CD4-positive, alpha-beta T cell treated with Interleukin-15 for 1 hour (primary cell): ENCODE measurements around the gene BATF3.
"Not testable (repeated sequence)": the region's sequence is repeated elsewhere in the genome, so short reads cannot be mapped to it uniquely, and the experiment has no call there.

Source experiments
- DNase-seq: peaks from one replicate; pipeline ENCODE4 v3.0.0-alpha.2; 2020

BATF3 gene

DNA sequence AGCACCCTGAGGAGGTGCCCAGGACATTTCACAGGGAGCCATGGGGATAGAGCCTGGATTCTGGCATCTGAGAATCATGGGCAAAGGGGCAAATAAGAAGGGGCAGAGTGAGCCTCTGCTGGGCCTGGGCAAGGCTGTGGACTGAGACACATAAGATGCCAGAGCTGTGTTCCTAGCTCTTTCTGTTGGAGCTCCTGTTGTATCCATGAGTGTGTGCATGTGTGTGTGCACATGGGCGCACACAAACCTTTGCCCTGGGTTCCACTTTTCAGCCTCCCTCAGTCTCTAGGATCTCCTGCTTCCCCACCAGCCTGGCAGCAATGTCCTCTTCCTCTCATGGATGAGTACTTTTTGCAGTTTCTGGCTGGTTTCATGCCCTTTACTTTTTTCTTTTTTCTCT, 47.0 kb downstream of the BATF3 start:
- no peak for DNase-seq

DNA sequence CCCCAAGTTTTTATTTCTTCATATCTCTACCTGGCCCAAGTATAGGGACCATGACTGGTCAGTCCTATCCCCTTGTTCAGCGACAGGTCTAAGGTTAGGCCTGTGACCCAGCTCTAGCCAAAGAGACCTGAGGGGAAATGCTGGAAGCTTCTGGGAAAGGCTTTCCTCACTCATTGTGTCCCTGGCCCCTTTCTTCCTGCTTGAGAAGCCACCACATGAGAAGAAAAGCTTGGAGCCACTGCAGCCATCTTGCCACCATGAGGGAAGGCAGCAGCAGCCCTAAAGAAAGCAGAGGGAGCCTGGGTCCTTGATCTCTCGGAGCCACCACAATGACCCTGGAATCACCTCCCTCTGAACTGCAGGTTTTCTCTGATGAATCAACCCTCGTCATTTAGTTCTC, 47.7 kb downstream of the BATF3 start:
- DNase-seq: no peak

DNA sequence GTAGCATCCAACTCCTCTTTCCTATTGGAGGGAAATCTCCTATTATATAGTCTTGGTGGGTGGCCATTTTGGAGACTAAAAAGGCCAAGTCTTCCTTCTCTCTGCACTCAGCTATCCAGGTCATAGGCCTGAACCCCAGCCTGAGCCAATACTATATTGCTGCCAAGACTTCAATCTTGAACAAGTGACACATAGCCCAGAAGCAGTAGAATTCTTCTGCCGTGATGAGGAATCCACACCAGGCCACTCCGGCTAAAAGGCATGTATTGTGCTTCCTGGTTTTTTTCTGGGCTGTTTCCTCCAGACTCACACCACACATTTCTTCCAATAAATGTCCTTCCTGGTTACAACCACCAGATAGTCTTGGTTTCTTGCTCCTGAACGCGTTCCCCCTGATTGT, 48.1 kb downstream of the BATF3 start:
- DNase-seq: no peak

DNA sequence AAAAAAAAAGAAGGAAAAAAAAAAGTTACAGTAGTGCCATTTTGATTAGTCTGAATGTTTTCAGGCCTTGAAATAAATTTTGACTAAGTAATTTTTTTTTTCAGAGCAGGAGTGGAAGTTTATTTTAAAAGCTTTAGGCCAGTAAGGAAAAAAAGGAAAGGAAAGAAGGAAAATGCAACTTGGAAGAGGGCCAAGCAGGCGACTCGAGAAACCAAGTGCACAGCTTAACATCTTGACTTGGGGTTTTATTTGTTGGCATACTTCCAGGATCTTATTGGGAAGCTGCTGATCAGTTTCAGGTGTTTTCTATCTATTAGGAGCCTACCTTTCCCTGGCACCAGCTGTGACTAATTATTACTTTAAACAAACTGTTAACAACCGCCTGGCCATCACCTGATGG, 49.4 kb downstream of the BATF3 start:
- no peak for DNase-seq

DNA sequence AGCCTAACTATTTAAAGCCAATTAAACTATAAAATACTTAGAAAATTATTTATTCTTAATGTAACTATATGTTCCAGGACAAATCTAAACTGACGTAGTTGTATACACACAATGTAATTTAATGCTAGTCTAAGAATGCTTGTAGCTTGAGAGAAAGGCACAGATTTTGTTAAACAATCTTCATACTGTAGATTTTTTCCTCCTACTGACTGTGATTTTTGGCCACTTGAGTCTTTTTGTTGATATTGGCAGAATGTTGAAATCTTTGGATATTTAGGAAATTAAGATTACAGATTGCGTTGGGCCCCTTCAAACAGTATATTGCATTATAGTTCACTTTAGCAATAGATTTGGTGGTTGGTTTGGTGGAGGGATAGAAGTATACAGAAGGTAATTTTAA, 50.6 kb downstream of the BATF3 start:
- no peak for DNase-seq

DNA sequence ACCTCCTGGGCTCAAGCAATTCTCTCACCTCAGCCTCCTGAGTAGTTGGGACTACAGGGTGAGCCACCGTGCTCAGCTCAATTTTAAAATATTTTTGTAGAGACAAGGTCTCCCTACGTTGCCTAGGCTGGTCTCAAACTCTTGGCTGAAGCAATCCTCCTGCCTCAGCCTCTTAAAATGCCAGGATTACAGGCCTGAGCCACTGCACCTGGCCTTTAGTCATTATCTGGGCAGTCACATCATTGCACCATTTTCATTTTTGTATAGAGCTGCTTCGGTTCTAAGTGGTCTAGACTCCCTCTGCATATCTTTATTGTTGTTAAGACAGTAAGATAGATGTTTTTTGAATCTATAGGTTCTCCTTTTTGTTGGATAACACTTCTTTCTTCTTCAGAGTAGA, 51.2 kb downstream of the BATF3 start:
- no peak for DNase-seq

DNA sequence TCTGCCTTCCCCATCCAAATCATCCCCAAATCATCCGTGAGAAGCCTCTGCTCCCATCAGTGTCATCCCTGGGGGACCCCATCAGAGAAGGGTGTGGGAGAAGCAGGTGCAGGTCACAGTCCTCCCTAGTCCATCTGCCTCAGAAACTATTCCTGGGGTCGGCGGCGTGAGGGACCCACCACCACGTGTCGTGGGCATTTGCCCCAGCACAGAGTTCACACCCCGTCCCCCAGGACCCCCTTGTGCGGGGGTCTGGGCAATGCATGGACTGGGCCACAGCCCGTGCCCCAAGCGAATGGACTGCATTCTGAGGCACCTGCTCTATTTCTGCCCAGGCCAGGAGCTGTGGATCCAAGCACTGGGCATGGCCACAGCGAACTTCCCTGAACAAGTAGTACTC, 52.6 kb downstream of the BATF3 start:
- DNase-seq: no peak

DNA sequence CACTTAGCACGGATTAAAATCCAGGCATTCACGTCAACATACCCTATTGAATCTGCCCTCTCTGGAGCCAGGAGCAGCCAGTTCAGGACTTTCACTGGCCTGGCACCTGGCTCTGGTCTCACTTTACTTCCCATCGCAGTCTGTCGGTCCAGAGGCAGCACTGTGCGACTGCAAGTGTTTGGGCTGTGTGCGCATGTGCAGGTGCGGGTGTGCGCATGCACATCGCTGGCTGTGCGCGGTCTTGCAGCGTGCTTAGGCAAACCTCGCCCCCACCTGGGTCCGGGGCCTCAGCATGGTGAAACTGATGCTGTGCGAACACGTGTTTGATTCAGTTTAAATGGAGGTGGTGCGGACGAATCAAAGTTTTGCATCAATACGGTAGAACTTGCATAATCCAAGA, 53.1 kb downstream of the BATF3 start:
- DNase-seq: no peak

DNA sequence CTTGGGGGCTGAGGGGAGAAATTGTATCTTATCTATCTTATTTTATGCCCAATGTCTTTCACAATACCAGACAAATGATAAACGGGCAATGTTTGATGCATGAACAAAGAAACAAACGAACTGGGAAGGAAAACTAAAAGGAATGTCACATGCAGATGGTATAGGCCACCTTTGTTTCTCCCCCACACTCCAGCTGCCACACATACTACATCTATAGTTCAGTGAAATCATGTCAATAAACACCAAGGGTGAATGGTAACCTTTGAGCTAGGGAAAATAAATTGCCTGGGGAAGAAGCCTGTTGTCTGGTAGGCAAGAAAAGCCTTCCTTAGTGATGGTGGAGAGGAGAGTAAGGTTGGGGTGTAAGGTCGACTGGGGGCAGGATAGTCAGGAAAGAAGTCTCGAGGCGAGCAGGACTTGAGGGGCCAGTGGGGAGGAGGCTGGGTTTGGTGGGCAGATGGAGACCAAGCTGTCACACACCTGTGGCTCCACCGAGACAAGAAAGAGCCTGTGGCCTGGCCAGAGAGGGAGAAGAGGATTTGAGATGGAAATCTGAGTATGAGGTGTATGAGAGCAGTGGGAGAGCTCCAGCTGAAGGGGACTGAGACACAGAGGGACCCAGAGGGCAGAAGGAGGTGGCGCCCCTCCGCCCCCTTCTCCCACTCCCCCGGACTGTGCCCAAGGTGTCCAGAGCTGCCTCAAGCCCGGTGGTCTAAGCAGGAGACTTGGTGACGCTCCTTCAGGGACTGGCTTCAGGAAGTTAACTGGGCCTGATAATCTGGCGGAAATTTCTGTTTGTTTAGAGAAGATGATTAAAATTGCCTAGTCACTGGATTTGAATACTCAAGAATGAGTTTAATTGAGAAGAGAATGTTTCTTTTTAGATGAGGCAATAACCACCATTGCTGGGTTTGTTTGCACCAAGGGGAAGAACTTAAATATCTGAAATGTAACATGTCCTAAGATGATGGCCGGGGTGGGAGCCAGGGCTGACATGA, 53.8 kb downstream of the BATF3 start:
- no peak for DNase-seq

DNA sequence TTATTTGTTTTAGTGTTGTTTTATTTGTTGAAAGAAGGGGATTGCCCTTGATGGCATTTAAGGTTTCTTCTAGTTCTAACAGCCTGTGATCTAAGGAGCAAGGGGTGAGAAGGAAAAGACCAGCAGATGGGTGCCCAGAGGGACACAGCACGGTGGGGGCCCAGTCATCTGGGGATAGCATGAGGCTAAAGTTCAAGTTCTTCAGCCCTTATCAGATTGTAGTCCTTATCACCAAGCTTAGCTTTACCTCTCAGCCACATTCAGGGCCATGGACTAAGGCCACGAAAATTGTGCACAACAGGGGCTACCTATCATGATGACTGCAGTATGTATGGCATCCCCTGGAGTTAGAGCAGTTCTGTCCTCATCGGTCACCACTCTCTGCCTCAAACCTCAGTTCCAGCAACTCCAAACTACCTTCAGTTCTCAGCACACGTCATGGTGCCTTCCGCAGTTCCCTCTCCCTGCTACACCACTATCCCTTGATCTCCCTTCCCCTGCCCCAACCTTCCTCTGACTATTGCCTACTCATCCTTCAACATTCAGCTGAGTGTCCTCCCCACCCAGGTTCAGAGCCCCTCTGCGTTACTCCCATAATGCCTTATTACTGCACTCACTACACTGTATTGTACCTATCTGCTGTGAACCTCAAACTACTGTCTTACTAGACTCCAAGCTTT, 54.6 kb downstream of the BATF3 start:
- no peak for DNase-seq

DNA sequence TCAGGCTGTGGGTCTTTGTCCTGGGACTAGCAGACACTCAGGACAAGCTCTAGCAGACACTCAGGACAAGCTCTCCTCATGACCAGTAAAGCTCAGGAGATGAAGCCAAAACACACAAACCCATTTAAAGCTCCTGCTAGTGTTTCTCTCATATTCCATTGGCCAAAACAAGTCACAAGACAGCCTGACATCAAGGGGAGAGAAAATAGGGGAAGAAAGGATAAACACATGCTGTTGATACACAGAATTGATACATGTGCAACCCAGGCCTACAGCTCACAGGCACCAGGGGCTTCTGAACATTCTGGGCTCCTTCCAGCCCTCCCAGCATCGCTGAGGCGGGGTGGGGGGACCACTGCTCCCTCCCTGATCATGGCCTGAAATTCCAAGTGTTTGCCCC, 55.8 kb downstream of the BATF3 start:
- DNase-seq: no peak

DNA sequence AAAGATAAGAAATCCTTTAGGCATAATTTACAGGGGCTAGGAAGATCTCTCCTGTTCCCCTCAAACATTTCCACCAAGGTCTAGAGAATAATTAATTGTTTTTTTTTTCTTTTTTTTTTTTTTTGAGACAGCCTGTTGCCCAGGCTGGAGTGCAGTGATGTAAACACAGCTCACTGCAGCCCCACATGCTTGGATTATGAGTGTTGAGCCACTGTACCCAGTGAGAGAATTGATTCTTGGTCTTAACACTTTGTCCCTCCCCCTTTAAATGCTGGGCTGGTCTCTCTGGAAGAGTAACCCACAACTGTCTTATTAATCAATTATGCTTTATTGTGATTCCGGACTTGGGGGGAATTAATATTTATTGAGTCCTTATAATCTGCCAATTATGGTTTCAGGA, 57.7 kb downstream of the BATF3 start:
- no peak for DNase-seq

DNA sequence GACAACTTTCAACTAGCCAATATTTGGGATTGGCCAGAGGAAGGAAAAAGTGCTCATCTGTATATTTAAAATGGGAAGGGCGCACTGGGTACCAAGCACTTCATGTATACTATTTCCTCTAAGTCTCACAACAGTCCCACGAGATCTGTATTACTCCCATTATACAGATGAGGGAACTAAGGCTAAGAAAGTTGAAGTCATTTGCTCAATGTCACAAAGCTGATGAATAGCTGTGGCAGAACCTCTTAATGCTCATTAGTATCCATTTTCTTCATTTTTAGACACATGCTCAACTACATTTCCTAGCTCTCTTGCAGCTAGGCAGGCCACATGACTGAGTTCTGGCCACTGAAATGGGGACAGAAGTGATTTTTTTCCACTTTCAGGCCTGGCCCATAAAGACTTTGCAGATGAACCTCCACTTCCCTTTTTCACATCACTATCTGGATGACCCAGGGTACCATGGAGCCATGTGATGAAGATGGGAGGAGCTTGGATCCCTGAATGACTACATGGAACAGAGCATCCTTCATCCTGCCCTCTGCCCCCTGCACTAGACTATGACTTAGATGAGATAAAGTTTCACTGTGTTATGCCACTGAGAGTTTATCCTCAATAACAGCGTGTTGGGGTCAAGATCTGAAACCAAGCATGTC, 59.3 kb downstream of the BATF3 start:
- DNase-seq: no peak

DNA sequence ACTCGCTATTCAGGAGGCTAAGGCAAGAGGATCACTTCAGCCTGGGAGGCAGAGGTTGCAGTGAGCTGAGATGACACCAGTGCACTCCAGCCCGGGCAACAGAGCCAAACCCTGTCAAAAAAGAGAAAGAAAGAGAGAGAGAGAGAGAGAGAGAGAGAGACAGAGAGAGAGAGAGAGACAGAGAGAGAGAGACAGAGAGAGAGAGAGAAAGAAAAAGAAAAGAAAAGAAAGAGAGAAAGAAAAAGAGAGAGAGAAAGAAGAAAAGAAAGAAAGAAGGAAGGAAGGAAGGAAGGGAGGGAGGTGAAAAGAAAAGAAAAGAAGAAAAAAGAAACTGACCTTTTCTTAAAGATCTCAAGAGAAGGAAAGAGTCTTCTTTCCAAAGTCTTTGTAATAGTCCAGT, 60.1 kb downstream of the BATF3 start:
- not testable (repeated sequence) for DNase-seq

DNA sequence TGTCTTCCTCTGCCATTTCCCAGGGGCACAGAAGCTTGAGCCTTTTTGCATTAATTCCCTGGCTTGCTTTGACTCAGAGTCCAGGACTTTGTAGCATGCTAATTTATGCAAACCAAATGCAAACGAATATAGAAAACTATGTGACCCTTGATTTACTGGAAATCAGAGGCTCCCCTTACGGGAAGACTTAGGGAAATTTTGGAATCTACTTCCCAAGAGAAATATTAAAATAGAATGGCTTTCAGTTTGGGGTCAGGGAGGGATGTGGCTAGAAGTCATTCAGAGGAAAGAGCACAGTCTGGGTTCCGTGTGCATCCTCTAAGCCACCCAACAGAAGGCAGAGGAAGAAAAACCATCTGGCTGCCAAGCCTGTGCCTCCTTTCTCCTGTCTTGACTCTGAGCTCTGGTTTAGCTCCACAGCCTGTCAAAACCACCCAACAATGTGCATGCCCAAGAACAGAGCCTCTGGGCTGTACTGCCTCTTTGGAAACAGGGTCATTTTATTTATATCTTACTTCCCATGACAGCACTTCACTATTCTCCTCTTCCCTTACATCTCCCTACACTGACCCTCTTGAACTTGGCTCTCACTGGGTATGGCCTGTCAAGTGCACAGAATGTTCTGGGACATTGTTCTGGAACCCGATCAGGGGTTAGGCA, 61.0 kb downstream of the BATF3 start:
- DNase-seq: no peak

DNA sequence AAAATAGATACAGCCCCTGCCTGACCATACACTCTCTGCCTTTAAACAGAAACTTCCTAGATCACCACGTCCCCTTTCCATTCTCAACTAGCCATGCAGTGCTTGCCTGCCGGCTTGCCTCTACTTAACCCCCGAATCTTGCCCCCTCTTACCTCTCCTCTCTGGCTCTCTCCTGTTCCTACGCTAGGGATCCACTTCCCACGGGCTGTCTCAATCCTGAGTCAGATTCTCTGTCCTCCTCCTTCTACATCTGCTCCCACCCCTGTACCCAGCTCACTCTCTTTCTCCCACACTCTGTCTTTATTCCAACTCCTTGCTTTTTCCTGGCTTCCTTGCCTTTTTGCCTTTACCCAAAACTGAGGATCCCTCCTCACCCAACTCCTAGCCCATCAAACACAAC, 61.7 kb downstream of the BATF3 start:
- no peak for DNase-seq
